Lower leg skin (tissue), 3 donors: ENCODE measurements around the gene SLC9A9.

Experiments used
- CTCF ChIP-seq, 3 donors: fragments of 450-650 bp; IDR thresholded peaks; one replicate each; pipeline ENCODE4 v1.5.1; 2016; ENCODE audit warnings: antibody characterized with exemption in 3 of 3, mild to moderate bottlenecking in 3 of 3, moderate library complexity in 2 of 3
- POLR2A ChIP-seq, 2 donors: fragments of 450-650 bp; IDR thresholded peaks; one replicate each; pipeline ENCODE4 v1.6.1; 2016 to 2017; ENCODE audit warnings: antibody characterized with exemption in 2 of 2, mild to moderate bottlenecking in 1 of 2, moderate library complexity in 1 of 2

GRCh38 chr3:143383421-143383820 is 464.8 kb downstream of the SLC9A9 start:
- TF ChIP-seq CTCF (IDR thresholded peaks at IDR 0.05) (no peak), POLR2A (IDR thresholded peaks at IDR 0.05) (no peak)
